Upper lobe of left lung (tissue), 6 donors: ENCODE measurements around the gene DERL3. TPM values are rescaled to one million over a fixed set of nuclear protein-coding genes. Genes with fewer than 3 reads are reported as not detected.

ENCODE experiments used
- ATAC-seq, 2 donors: fragments of 200-7000 bp; cut with Tn5 transposase; one replicate each; pipeline ENCODE4 v1.9.1; 2022; ENCODE audit warnings: mild to moderate bottlenecking in 2 of 2, moderate library complexity in 2 of 2; ENCODE audit not compliant: low FRiP score in 2 of 2
- DNase-seq, 2 donors: peaks; one replicate each; pipeline ENCODE4 v3.0.0-alpha.2; 2019 to 2020
- H3K27ac ChIP-seq, 4 donors: fragments of 200-600 bp; sonication (generic); one replicate each; pipeline ENCODE4 v1.5.1; 2016 to 2019
- H3K27me3 ChIP-seq, 4 donors: fragments of 200-600 bp; sonication (generic); one replicate each; pipeline ENCODE4 v1.5.1; 2017 to 2019
- H3K36me3 ChIP-seq, 4 donors: fragments of 200-600 bp; sonication (generic); one replicate each; pipeline ENCODE4 v1.5.1; 2016 to 2019
- H3K4me1 ChIP-seq, 4 donors: fragments of 200-600 bp; sonication (generic); one replicate each; pipeline ENCODE4 v1.5.1; 2018 to 2019
- H3K4me3 ChIP-seq, 4 donors: fragments of 200-600 bp; sonication (generic); one replicate each; pipeline ENCODE4 v1.5.1; 2017 to 2019; ENCODE audit warnings: mild to moderate bottlenecking in 2 of 4, moderate library complexity in 1 of 4
- H3K9me3 ChIP-seq, 4 donors: fragments of 200-600 bp; sonication (generic); one replicate each; pipeline ENCODE4 v1.5.1; 2018 to 2019
- EP300 ChIP-seq, 4 donors: sonication (generic); formaldehyde crosslinking; IDR thresholded peaks; one replicate each; pipeline ENCODE4 v1.5.1; 2017; ENCODE audit warnings: antibody characterized with exemption in 4 of 4, control low read depth in 2 of 4
- POLR2A ChIP-seq, 4 donors: fragments of 450-650 bp; IDR thresholded peaks; one replicate each; pipeline ENCODE4 v1.5.1; 2016 to 2017; ENCODE audit warnings: antibody characterized with exemption in 4 of 4, mild to moderate bottlenecking in 2 of 4
- POLR2AphosphoS5 ChIP-seq, 2 donors: sonication (generic); formaldehyde crosslinking; IDR thresholded peaks; one replicate each; pipeline ENCODE4 v1.5.1; 2017; ENCODE audit warnings: antibody characterized with exemption in 2 of 2
- WGBS, 2 donors: methylation state at CpG; one replicate each; pipeline ENCODE4 v1.1.5; 2017 to 2018; 5-methylcytosine and 5-hydroxymethylcytosine counted together
- total RNA-seq, 6 donors: library from RNA; depleted of rRNA in 4 of 6; stranded (reverse); fragments of >200 nt in 4 of 6; gene quantifications; one replicate each; pipeline versions ENCODE4 v1.1.0 to v1.2.1, GENCODE V29; 2016 to 2021
- TF ChIP-seq, protein P1 (sequence below), 6 experiments: fragments of 450-650 bp in 4 of 6; fragments of 200-600 bp in 2 of 6; sonication (generic) in 2 of 6; IDR thresholded peaks; one replicate each; pipeline ENCODE4 v1.5.1; 2016 to 2019; ENCODE audit warnings: antibody characterized with exemption in 6 of 6
- donor health status: DM: no; HTN: no; CAD: no; lungs with moderate emphysema.
- donor health status: DM: no; HTN: yes; CAD: no; lungs with severe emphysema.

DERL3 gene
- total RNA-seq, 6 donors from 2014 or later, result 1.9 to 14.8 (median 5.5) TPM

GRCh38 chr22:23834793-23835483 lies 3.9 kb downstream of the DERL3 start:
- H3K36me3 ChIP-seq, result peaks cover 0 to 58% (median 41%) of the 10 kb centered on the region in 4 donors
- TF ChIP-seq, protein P1, sequence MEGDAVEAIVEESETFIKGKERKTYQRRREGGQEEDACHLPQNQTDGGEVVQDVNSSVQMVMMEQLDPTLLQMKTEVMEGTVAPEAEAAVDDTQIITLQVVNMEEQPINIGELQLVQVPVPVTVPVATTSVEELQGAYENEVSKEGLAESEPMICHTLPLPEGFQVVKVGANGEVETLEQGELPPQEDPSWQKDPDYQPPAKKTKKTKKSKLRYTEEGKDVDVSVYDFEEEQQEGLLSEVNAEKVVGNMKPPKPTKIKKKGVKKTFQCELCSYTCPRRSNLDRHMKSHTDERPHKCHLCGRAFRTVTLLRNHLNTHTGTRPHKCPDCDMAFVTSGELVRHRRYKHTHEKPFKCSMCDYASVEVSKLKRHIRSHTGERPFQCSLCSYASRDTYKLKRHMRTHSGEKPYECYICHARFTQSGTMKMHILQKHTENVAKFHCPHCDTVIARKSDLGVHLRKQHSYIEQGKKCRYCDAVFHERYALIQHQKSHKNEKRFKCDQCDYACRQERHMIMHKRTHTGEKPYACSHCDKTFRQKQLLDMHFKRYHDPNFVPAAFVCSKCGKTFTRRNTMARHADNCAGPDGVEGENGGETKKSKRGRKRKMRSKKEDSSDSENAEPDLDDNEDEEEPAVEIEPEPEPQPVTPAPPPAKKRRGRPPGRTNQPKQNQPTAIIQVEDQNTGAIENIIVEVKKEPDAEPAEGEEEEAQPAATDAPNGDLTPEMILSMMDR (IDR thresholded peaks at IDR 0.05), result no peak
- TF ChIP-seq POLR2AphosphoS5 (IDR thresholded peaks at IDR 0.05) (no peak), EP300 (IDR thresholded peaks at IDR 0.05) (no peak), POLR2A (IDR thresholded peaks at IDR 0.05) (no peak)
- no peaks in the 10 kb centered on the region for H3K9me3 ChIP-seq
- H3K27ac ChIP-seq, result no peak overlapping the region
- H3K27me3 ChIP-seq, result no peaks in the 10 kb centered on the region
- peaks cover 16 to 23% (median 17%) of the 10 kb centered on the region in 4 donors for H3K4me1 ChIP-seq
- no peak for ATAC-seq
- H3K4me3 ChIP-seq, result no peak overlapping the region
- no peak for DNase-seq
- 91 to 93% methylated on average over 3 to 10 of the region's 10 CpGs for WGBS, 2 donors

DNA sequence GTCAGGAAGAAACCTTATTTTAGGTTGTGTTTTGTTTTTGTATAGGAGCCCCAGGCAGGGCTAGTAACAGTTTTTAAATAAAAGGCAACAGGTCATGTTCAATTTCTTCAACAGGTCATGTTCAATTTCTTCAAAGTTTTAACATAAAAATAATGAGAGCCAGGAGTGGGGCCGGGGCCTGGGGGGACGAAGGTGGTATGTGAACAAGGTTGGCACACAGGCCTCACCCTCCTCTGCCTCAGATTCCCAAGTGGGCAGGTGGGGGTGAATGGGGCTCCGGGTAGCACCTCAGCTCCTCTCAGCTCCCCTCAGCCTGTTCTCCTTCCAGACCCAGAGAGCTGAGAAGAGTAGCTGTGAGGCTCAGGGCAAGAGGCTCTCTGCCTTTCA lies 4.4 kb downstream of the DERL3 start:
- TF ChIP-seq, protein P1 (IDR thresholded peaks at IDR 0.05), result no peak
- no peak for ATAC-seq
- peaks cover 11 to 18% (median 14%) of the 10 kb centered on the region in 4 donors for H3K4me1 ChIP-seq

GRCh38 chr22:23833911-23834317 lies 4.9 kb downstream of the DERL3 start:
- Histone ChIP-seq H3K4me1 (peaks cover 9 to 14% (median 11%) of the 10 kb centered on the region in 4 donors), H3K36me3 (peaks cover 0 to 68% (median 47%) of the 10 kb centered on the region in 4 donors), H3K27ac (no peak overlapping the region), H3K4me3 (no peak overlapping the region), H3K27me3 (no peaks in the 10 kb centered on the region), H3K9me3 (no peaks in the 10 kb centered on the region)
- DNase-seq, result no peak
- 81 to 86% methylated on average over 9 to 13 of the region's 13 CpGs for WGBS, 2 donors
- no peak for ATAC-seq
- TF ChIP-seq EP300 (IDR thresholded peaks at IDR 0.05), result no peak
- TF ChIP-seq, protein P1 (IDR thresholded peaks at IDR 0.05), result no peak
- no peak for TF ChIP-seq POLR2A (IDR thresholded peaks at IDR 0.05)
- TF ChIP-seq POLR2AphosphoS5 (IDR thresholded peaks at IDR 0.05), result no peak

More for the DNA sequence above, 4.4 kb downstream of the DERL3 start:
- no peaks in the 10 kb centered on the region for H3K9me3 ChIP-seq
- H3K36me3 ChIP-seq, result peaks cover 0 to 63% (median 42%) of the 10 kb centered on the region in 4 donors
- no peak for DNase-seq
- H3K4me3 ChIP-seq, result no peak overlapping the region
- H3K27me3 ChIP-seq, result no peaks in the 10 kb centered on the region
- 94% methylated on average over 2 to 3 of the region's 3 CpGs for WGBS, 2 donors
- H3K27ac ChIP-seq, result no peak overlapping the region

DNA sequence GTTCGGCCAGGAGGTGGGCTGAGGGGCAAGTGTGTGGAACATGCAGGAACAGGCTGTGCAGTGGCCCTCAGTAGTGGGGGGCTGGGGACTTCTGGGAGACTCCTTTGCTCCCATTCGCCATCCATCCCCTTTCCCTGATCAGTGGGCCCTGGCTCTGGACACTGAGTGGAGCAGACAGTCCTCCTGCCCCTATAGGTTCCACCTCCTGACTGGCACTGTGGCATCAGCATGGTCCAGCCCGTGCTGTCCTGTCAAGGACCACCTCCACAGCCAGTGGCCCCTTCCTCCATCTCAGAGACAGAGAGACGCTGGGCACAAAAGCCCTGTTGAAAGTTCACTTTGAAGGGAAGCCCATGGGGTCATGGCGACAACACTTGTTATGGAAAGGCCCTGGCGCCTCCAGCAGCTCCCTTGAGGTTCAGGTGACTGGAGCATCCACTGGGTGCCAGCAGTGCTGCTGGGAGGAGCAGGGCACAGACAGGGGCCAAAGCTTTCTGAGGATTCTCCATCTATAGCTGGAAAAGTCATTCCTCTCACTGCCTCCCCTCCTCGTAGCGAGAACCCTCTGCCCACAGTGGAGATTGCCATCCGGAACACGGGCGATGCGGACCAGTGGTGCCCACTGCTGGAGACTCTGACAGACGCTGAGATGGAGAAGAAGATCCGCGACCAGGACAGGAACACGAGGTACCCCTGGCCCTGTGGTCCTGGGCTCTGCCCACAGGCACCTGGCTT lies 5.6 kb downstream of the DERL3 start:
- H3K36me3 ChIP-seq, result peaks cover 0 to 73% (median 53%) of the 10 kb centered on the region in 4 donors
- H3K9me3 ChIP-seq, result no peaks in the 10 kb centered on the region
- 85 to 88% methylated on average over 12 to 16 of the region's 16 CpGs for WGBS, 2 donors
- no peak overlapping the region for H3K27ac ChIP-seq
- H3K4me3 ChIP-seq, result no peak overlapping the region
- TF ChIP-seq EP300 (IDR thresholded peaks at IDR 0.05) (no peak), POLR2A (IDR thresholded peaks at IDR 0.05) (no peak), POLR2AphosphoS5 (IDR thresholded peaks at IDR 0.05) (no peak)
- TF ChIP-seq, protein P1 (IDR thresholded peaks at IDR 0.05), result no peak
- H3K27me3 ChIP-seq, result no peaks in the 10 kb centered on the region
- ATAC-seq (no peak), DNase-seq (no peak)
- peaks cover 3 to 6% (median 5%) of the 10 kb centered on the region in 4 donors for H3K4me1 ChIP-seq
